ENCODE results near the gene CAMKK2. TPM values are rescaled to one million over a fixed set of nuclear protein-coding genes. Genes with fewer than 3 reads are reported as not detected.
A peak's percentile ranks its signal among the peaks of the same experiment; 100 is the strongest.

CAMKK2 gene
- total RNA-seq, 2 experiments from 2014 or later = 27.6 to 29.1 TPM

DNA sequence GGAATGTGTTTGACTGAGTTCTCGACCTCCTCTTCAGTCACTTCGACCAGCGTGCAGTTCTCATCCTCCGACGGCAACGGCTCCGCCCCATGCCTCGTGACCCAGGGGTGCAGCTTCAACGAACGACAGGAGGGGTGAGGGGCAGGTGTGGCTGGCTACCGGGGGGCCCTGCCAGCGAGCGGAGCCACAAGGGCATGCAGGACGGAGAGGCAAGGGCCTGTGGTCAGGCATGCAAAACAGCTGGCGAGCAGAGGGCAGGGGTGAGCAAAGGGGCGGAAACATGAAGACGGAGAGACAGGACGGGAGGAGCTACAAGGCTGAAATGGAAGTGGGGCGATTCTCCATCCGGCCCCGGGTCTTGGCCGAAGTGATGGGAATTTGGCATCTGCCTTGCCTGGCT is 47.9 kb downstream of the CAMKK2 start:
- H3K27ac Mint-ChIP-seq = no peak overlapping the region
- CTCF ChIA-PET = no interaction called here

DNA sequence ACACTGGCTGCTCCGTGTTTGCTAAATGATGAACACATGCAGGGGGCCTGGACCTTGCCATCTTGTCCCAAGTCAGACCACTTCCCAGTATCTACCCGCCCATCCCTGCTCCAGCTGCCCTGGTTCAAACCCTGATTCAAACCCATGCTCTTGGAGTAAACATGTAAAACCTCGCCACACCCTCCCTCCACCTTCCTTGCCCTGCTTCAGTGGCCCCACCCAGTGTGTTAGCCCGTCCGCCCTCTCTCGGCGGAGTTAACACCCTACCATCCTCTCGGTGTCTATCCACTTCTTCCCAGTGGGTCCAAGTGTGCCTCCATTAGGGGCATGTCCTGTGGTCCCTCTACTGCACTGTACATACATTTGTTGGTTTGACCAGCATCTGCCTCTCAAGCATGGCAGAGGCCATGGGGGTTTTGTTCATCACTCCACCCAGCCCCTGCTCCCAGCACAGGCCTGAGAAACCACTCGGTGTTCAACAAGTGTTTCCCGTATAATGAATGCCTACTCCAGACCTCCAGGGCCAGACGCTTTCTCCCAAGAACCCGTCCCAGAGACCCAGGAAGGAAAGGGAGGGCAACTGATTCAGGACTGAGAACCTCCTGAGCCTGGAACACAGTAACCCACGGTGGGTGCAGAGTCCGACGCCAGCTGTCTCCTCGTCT is 49.5 kb downstream of the CAMKK2 start:
- DNase-seq = no peak
- Mint-ChIP-seq H3K36me3 (ENCODE audit: low read depth) (peaks cover 28% of the 10 kb centered on the region), H3K27ac (peak overlapping the region; percentile 49), H3K9me3 (no peaks in the 10 kb centered on the region), H3K4me1 (no peaks in the 10 kb centered on the region), H3K4me3 (no peak overlapping the region), H3K27me3 (no peaks in the 10 kb centered on the region)
- ChIA-PET CTCF (no interaction called here), POLR2A (no interaction called here)

More for the DNA sequence above, 47.9 kb downstream of the CAMKK2 start:
- Mint-ChIP-seq H3K9me3 (no peaks in the 10 kb centered on the region), H3K36me3 (ENCODE audit: low read depth) (peaks cover 37% of the 10 kb centered on the region), H3K4me1 (no peaks in the 10 kb centered on the region), H3K4me3 (no peak overlapping the region), H3K27me3 (no peaks in the 10 kb centered on the region)
- no peak for DNase-seq
- POLR2A ChIA-PET = interaction anchor here (0.8 to 0.9 kb wide), 2 partner anchors 8 to 9 kb away, joined by 3 read pairs; no protein-coding TSS in a partner anchor

DNA sequence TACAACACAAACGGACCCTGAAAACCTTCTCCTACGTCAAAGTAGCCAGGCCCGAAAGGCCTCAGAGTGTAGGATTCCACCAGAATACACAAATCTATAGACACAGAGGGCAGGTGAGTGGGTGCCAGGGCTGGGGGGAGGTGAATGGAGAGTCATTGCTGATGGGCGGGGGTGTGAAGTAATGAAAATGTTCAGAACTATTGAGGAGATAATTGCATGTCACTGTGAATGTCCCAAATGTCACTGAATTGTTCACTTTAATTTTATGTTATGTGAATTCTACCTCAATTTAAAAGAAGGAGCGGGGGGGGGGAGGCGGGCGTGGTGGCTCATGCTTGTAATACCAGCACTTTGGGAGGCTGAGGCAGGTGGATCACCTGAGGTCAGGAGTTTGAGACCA is 50.6 kb downstream of the CAMKK2 start:
- POLR2A ChIA-PET = no interaction called here

DNA sequence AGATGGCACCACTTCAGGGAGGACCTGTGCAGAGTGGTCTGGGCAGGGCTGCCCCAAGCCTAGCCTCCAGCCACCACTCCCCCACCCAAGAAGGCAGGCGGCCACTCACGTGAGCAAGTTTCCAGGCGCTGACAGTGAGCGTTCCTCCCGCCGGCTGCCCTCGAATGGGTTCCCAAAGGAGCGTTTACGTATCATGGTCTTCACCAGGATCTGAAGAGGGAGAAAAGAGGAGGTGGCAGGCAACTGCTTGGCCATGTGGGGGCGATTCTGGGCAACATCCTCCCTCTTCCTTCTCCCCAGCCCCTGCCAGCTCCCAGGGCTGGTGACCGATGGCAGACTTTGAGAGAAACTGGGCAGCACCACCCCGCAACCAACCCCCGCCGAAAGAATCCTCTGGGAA is 51.5 kb downstream of the CAMKK2 start:
- Mint-ChIP-seq H3K9me3 (no peaks in the 10 kb centered on the region), H3K4me1 (peaks cover 19% of the 10 kb centered on the region), H3K27ac (no peak overlapping the region), H3K4me3 (no peak overlapping the region), H3K27me3 (no peaks in the 10 kb centered on the region), H3K36me3 (ENCODE audit: low read depth) (peaks cover 29% of the 10 kb centered on the region)
- POLR2A ChIA-PET = no interaction called here
- DNase-seq = no peak
- CTCF ChIA-PET = interaction anchor here (0.6 kb wide), 1 partner anchor 136 kb away, joined by 4 read pairs; no protein-coding TSS in a partner anchor

More for the DNA sequence above, 50.6 kb downstream of the CAMKK2 start:
- Mint-ChIP-seq H3K27me3 (no peaks in the 10 kb centered on the region), H3K9me3 (no peaks in the 10 kb centered on the region), H3K36me3 (ENCODE audit: low read depth) (peaks cover 29% of the 10 kb centered on the region), H3K27ac (no peak overlapping the region), H3K4me3 (no peak overlapping the region), H3K4me1 (peaks cover 10% of the 10 kb centered on the region)
- CTCF ChIA-PET = no interaction called here
- DNase-seq = no peak

DNA sequence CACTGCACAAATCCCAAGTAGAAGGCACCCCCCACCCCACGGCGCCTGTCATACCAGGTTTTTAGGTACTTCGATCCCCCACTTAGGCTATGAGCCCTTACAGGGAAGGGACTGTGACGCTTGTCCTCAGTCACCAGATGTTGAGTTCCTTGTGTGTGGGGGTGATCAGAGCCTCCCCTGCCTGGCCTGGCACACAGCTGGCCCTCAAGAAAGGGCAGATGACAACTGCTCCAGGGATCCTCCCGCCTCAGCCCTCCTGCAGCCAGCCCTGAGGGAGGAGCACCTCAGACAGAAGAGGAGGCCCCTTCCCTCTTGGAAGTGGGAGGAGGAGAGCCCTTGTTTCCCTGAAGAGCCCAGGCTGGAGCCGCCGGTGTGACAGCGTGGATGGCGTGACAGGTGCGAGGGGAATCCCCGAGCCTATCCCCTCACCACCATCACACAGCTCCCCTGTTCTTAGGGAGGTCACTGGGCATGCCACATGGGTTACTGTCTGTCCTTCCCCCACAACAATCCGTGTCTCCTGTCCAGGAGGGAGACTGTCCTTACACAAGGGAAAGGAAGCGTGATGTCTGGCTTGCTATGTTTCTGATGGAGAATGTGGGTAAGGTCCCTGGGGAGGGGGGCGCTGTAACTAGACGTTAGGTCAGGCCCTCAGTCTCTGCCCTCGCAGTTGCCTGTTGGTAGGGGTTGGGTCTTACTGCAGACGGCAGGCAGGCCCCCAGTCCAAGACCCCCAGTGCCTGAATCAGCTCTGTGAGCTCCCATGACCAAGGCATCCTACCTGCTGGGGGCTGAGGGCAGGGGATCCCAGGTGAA is 55.1 kb downstream of the CAMKK2 start:
- ChIA-PET CTCF (interaction anchor here (1.0 kb wide), 1 partner anchor 13 kb away, joined by 3 read pairs; no protein-coding TSS in a partner anchor), POLR2A (interaction anchor here (0.7 to 4.0 kb wide), 5 partner anchors 8 to 1040 kb away, joined by 3 to 35 read pairs (median 3); partner anchors contain the start of gene RPLP0)
- Mint-ChIP-seq H3K9me3 (no peaks in the 10 kb centered on the region), H3K4me1 (peaks cover 43% of the 10 kb centered on the region), H3K36me3 (ENCODE audit: low read depth) (peaks cover 40% of the 10 kb centered on the region), H3K27ac (peak overlapping the region; percentile 78), H3K27me3 (no peaks in the 10 kb centered on the region), H3K4me3 (peak overlapping the region; percentile 34)
- DNase-seq = no peak

DNA sequence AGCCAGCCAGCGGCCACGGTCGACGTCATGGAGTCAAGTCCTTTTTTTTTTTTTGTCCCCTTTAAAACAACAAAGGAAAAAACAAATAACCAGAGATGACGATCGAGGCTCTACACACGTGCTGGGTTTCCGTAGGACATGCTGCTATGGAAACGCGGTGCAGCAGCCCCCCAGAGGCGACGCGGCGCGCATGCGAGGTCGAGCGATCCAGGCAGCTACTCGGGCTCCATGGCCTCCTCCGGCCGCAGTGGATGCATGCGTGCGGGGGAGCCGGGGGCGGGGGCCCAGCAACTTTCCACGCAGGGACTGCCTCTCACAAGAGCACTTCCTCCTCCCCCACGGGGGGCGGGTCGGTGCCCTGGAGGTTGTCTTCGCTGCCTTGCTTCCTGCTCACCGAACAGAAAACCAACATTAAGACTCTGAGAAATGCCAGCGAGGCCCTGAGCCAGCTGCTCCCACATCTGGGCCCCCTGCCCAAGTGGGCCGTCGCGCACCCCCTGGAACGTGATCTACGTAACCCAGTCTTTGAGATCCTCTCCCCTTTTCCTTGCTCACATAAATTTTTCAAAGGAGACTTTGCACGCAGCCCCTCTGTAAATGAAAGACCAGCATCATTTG is 55.9 kb downstream of the CAMKK2 start:
- ChIA-PET CTCF (interaction anchor here (1.0 to 3.0 kb wide), 4 partner anchors 10 to 181 kb away, joined by 3 to 23 read pairs (median 5); no protein-coding TSS in a partner anchor), POLR2A (interaction anchor here (0.7 to 4.0 kb wide), 9 partner anchors 9 to 1039 kb away, joined by 3 to 35 read pairs (median 4); partner anchors contain the start of genes CAMKK2 and RPLP0)
- Mint-ChIP-seq H3K4me3 (peak overlapping the region; percentile 43), H3K4me1 (peaks cover 43% of the 10 kb centered on the region), H3K36me3 (ENCODE audit: low read depth) (peaks cover 47% of the 10 kb centered on the region), H3K9me3 (no peaks in the 10 kb centered on the region), H3K27me3 (no peaks in the 10 kb centered on the region), H3K27ac (peak overlapping the region; percentile 78)
- DNase-seq = peak; percentile 83

DNA sequence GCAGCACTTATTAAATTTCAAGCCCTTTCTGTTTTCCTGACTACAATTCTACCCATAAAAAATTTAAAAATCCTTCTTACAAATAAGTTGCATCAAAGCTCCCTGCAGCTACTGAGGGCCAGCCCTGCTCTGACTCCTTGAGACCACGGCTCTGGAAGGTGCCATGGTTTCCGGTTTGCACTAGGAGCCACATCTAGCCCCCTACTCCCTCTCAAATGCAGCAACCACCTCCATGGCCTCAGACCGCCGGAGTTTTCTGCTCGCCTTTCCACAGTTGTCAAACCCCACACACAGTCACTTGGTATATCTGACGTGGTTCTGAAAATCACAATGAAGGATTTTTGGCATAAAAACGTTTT is 56.5 kb downstream of the CAMKK2 start:
- Mint-ChIP-seq H3K9me3 (no peaks in the 10 kb centered on the region), H3K4me1 (peaks cover 43% of the 10 kb centered on the region), H3K27me3 (no peaks in the 10 kb centered on the region), H3K36me3 (ENCODE audit: low read depth) (peaks cover 53% of the 10 kb centered on the region), H3K27ac (peak overlapping the region; percentile 78), H3K4me3 (peak overlapping the region; percentile 43)
- CTCF ChIA-PET = interaction anchor here (0.6 to 3.0 kb wide), 8 partner anchors 10 to 1313 kb away, joined by 3 to 23 read pairs (median 3); no protein-coding TSS in a partner anchor
- POLR2A ChIA-PET = interaction anchor here (1.0 to 4.0 kb wide), 11 partner anchors 9 to 1039 kb away, joined by 3 to 35 read pairs (median 7); partner anchors contain the start of genes ANAPC5, CAMKK2 and RPLP0
- DNase-seq = no peak

DNA sequence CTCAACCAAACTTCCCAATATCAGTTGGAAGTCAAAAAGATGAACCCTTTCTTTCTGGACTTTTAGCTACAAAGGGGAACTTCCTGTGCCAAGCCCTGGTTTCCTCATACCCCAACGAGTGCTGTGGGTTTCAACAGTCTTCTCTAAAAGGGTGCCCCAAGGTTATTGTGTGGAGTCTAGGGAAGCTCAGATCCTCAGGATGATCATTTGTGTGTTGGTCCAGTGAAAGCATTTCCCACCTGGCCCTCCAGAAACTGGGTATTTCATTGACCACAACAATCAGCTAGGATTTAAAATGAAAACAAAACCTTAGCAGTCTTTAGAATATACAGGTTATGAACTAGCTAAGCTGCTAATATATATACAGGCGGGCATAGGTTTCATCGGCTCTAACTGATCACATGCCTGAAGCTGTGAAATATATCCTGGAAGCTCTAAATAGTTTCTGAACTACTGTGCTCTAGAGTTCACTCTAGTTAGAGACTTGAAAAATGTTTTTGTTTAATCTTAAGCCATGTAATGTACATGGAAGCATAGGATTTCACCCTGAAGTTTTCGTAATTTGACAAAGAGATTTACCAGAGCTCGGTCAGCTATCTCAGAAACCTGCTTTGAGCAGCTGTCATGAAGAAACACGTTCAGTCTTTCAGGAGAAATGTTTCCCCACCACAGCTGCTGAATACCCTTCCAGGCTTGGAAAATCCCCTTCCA is 57.0 kb downstream of the CAMKK2 start:
- ChIA-PET CTCF (interaction anchor here (0.6 to 3.0 kb wide), 11 partner anchors 9 to 1313 kb away, joined by 3 to 23 read pairs (median 3); partner anchors contain the start of gene CAMKK2), POLR2A (interaction anchor here (0.8 to 4.0 kb wide), 13 partner anchors 8 to 1038 kb away, joined by 3 to 35 read pairs (median 4); partner anchors contain the start of genes ANAPC5, CAMKK2 and RPLP0)
- no peak overlapping the region for H3K4me3 Mint-ChIP-seq
- peak overlapping the region; percentile 78 for H3K27ac Mint-ChIP-seq
- peaks cover 43% of the 10 kb centered on the region for H3K4me1 Mint-ChIP-seq
- H3K27me3 Mint-ChIP-seq = no peaks in the 10 kb centered on the region
- DNase-seq = no peak
- H3K9me3 Mint-ChIP-seq = no peaks in the 10 kb centered on the region
- peaks cover 58% of the 10 kb centered on the region for H3K36me3 Mint-ChIP-seq (ENCODE audit: low read depth)

DNA sequence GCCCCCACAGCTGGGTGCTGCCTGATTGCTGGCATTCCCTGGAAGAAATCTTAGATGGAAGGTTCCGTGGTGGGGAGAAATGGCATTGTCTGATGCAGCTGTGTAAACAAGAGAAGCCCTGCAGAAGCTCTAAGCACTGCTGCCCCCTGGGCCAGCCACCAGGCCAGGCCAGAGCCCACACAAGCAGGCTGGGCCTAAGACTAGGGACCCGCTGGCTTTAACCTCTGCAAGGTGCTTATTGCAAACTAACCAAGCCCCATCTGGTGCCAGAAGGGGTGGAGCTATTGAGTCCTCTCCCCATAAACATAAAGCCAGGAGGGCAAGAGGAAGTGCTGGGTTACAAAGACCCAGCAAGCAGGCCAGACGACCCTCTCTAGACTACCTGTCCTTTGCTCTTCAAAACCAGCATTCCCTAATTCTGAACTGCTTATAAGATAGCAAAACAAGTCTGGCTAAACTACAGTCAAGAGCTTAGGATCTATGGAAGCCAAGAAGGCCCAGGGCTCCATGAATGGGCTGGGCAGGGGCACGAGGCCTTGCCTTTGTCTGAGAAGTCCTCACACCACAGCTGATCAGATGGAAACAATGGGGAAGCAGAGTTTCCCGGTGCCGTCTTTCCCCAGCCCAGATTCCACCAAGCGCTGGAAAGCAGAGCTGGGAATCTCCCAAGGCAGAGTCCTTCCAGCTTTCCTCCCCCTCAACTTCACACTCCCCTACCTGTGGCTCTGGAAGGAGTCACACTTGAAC is 57.7 kb downstream of the CAMKK2 start:
- no peak overlapping the region for H3K4me3 Mint-ChIP-seq
- ChIA-PET POLR2A (interaction anchor here (0.7 to 4.0 kb wide), 13 partner anchors 9 to 179 kb away, joined by 3 to 35 read pairs (median 4); partner anchors contain the start of genes ANAPC5 and CAMKK2), CTCF (interaction anchor here (0.8 to 3.0 kb wide), 10 partner anchors 9 to 179 kb away, joined by 3 to 23 read pairs (median 4); partner anchors contain the start of gene CAMKK2)
- peaks cover 60% of the 10 kb centered on the region for H3K36me3 Mint-ChIP-seq (ENCODE audit: low read depth)
- peak overlapping the region; percentile 78 for H3K27ac Mint-ChIP-seq
- no peaks in the 10 kb centered on the region for H3K27me3 Mint-ChIP-seq
- peaks cover 43% of the 10 kb centered on the region for H3K4me1 Mint-ChIP-seq
- no peaks in the 10 kb centered on the region for H3K9me3 Mint-ChIP-seq
- DNase-seq = no peak

DNA sequence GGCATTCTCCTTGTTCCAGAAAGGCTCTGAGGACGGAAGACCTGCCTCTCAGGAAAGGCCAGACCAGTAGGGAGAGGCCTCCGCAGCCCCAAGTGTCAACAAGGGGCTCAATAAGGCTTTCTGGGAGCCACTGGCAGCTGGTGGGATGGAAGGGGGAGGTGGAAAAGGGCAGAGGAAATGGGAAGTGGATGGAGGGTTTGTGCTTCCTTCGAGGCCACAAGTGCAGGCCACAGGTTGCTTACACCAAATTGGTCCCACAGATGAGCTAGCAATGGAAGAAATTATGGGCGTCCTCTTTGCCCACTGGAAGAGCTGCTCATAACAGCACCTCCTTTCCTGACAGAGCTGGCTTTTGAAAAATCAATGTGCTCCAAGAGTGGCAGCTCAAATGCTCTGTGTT is 58.4 kb downstream of the CAMKK2 start:
- H3K9me3 Mint-ChIP-seq = no peaks in the 10 kb centered on the region
- H3K27ac Mint-ChIP-seq = peak overlapping the region; percentile 56
- no peak for DNase-seq
- POLR2A ChIA-PET = interaction anchor here (0.7 to 4.0 kb wide), 5 partner anchors 8 to 47 kb away, joined by 3 to 35 read pairs (median 7); no protein-coding TSS in a partner anchor
- H3K36me3 Mint-ChIP-seq (ENCODE audit: low read depth) = peaks cover 61% of the 10 kb centered on the region
- H3K27me3 Mint-ChIP-seq = no peaks in the 10 kb centered on the region
- no peak overlapping the region for H3K4me3 Mint-ChIP-seq
- CTCF ChIA-PET = interaction anchor here (0.8 to 3.0 kb wide), 4 partner anchors 8 to 127 kb away, joined by 3 to 23 read pairs (median 7); no protein-coding TSS in a partner anchor
- H3K4me1 Mint-ChIP-seq = peaks cover 43% of the 10 kb centered on the region

DNA sequence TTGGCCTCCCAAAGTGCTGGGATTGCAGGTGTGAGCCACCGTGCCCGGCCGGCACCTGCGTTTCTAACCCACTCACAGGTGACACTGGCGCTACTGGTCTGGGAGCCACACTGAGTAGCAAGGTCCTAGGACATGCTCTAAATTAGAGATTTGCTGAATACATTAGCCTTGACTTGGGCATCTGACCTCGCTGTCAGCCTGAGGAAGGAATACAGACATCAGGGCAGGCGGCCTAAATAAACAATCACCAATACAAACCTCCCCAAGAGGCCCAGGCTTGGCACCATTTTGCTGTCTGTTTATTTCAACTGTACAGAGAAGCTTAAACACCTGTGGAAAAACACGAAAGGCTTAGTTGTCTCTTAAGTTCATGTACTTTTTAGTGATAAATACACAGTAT is 59.1 kb downstream of the CAMKK2 start:
- Mint-ChIP-seq H3K36me3 (ENCODE audit: low read depth) (peaks cover 68% of the 10 kb centered on the region), H3K9me3 (no peaks in the 10 kb centered on the region), H3K4me3 (no peak overlapping the region), H3K27me3 (no peaks in the 10 kb centered on the region), H3K27ac (peak overlapping the region; percentile 56), H3K4me1 (peaks cover 43% of the 10 kb centered on the region)
- ChIA-PET POLR2A (interaction anchor here (4.0 kb wide), 1 partner anchor 13 kb away, joined by 35 read pairs; no protein-coding TSS in a partner anchor), CTCF (interaction anchor here (1.3 kb wide), 1 partner anchor 13 kb away, joined by 8 read pairs; no protein-coding TSS in a partner anchor)
- no peak for DNase-seq
